SHP77 (cell line): ENCODE measurements around the gene DUOXA1.

Experiments
- DNase-seq, 2 experiments: peaks; one replicate each; lab custom pipeline; 2025; lab: John Stamatoyannopoulos, UW

The DUOXA1 gene, protein sequence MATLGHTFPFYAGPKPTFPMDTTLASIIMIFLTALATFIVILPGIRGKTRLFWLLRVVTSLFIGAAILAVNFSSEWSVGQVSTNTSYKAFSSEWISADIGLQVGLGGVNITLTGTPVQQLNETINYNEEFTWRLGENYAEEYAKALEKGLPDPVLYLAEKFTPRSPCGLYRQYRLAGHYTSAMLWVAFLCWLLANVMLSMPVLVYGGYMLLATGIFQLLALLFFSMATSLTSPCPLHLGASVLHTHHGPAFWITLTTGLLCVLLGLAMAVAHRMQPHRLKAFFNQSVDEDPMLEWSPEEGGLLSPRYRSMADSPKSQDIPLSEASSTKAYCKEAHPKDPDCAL

DNA sequence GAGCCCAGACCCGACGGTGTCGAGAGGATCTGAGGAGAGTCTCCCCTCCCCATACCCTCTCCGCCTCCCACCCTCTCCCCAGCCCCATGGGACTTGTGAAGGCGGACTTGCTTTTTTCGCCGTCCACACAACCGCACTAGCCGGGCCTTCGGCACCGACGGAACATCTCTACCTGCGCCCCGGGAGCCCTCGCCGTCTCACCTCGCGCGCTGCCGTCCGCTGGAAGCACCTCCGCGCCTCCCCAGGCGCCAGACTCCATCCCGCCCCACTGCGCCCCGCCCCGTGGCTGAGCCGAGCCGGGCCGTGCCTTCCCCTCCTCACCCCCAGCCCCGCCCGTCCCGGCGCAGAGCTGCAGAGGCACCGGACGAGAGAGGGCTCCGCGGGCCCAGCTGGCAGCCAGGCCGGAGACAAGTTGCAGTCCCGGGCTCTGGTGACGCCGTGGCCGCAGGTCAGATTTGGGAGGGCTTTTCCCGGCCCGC lies at the start of gene DUOXA1, which contains the start of gene DUOX1:
TSS of gene DUOXA1 (minus strand) at position 229 of the 479 bp plus-strand sequence. CDS start 6,865 bp downstream, outside the sequence.
TSS of gene DUOX1 (plus strand) at position 344 of the 479 bp plus-strand sequence. CDS start 1,973 bp downstream, outside the sequence.
- no peak for DNase-seq

DNA sequence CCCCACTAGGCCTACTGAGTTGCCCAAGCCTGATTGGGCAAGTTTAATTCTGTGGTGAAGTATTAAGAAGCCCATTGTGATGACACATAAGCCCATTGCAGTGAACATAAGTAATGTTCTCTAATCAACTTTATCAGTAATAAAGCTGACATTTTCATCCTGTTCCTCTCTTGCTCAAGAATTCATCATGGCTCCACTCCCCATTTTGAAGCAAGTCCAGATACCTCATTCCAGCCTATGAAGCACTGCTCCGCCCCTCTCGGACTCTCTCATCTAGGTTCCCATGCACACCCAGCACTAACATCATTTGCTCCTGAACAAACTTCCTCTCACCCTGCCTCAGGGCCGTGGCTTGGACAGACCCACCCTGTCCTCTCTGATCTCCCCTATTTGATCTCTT lies 47.6 kb upstream of the DUOXA1 start:
- DNase-seq, result no peak

DNA sequence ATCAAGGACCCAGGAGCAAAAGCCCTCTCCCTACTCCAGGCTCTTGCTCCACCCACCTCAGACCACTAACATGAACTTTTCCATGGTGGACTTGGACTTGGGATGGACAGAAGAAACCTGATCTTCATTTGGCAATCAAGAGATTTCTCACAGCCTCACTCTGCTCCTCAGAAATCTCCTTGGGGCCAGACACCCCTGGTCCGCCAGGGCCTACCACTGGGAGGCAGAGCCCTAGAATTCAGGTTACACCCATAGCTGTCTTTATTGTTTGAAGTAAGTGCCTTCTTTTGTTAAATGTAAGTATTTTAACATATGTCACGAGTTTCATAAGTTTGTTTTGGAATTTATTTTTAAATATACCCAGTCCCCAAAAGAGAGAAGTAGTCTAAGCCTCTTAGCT lies 44.9 kb upstream of the DUOXA1 start:
- DNase-seq, result no peak

DNA sequence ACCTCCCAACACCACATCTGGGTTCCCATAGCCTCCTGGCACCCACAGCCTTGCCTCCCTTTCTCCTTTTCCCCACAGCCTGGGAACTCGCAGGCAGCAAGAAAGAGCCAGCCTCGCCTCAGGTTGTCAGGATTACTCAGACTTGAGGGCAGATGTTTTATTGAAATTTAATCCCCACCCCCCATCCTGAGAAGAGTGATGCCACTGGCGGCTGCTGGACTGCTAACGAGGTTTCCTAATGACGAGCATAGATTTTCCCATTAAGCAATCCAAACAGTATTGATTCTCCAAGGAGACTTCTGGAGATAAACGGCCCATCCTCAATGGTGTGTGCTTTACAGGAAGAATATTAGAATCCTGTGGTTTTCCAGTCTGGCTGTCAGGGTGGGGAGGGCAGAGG lies 44.4 kb upstream of the DUOXA1 start:
- DNase-seq, result no peak

DNA sequence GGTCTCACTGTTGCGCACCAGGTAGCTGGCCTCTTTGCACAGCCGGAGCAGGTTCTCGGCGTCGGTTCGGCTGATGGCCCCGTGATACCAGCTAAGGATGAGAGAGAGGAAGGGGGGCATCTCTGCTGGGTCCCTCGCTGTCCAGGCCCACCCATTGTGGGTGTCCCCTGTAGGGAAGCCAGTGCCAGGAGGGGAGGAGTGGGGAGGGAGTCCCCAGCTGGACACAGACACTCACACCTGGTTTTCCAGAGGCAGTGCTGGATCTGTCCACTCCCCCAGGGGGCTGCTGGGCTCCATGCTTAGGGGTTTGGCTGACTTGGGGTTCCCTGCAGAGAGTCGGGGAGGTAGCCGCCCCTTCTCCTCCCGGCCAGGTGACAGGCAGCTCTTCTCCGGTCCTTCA lies 42.2 kb upstream of the DUOXA1 start:
- DNase-seq, result no peak

DNA sequence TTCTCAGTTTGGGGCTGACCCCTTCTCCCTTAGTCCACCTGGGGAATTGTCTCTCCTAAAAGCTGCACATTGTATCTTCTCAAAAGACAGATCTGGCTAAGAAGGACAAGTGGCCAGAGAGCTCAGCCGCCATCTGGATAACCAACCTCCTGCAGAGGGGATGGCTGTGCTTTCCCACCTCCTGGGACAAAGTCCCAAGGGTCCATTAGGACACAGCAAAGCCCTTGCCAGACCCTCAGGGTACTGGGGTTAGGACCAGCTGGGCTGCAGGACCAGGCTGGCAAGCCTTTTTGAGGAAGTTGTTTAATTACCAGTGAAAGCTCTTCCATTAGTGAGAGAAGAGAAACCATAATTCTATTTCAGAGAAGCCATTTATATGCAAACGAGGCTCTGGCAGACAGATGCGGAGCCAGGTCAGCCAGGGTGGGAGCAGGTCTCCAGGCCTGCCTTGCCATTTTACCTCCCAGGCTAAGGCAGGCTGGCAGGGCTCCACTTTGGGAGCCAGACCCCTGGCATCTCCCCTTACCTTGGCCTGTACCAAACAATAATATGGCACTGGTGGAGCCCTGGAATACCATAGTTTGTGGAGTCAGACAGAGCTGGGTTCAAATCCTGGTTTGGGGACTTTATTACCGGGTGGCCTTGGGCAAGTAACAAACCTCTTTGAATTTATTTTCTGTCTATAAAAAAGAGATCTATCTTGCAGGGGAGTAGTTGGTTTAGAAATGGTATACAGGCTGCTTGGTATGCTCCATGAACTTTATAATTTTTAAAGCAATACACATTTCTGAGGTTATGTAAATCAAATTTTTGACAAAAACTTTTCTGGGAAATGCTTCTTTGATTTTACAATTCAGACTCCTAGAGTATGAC lies 40.2 kb upstream of the DUOXA1 start:
- no peak for DNase-seq

DNA sequence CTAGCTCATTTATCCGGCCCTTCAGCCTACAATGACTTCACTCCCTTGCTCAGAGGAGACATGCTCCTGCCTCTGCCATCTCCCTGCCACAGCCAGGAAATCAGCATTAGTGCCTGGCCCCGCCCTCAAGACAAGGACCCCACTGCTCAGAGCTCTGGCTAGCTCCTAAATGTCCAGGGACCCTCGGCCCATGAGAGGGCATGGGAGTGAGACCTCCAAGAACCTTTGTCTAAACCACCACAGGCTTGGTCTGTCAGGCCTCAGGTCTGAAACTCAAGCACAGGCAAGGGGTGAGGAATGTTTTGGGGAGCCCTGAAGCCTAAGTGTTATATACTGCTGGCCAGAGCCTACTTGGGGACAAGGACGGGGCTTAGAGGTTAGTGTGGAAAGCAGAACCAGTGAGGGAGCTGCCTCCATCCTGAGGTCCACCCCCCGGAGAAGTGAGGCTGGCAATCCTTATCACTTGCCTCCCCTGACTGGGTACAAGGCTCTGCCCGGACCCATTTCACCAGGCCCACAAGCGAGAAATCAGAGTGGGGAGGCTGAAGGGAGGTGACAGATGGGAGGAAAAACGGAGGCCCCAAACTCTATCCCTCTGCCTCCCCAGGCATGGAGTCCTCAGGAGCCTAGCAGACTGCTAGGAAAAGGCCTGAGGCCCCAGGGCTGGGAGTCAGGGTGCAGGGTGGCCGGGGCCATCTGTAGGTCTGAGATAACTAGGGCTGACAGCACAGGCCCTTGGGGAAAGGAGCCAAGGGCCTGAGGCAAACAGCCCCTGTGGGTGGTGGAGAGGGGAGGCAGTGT lies 39.3 kb upstream of the DUOXA1 start:
- no peak for DNase-seq

DNA sequence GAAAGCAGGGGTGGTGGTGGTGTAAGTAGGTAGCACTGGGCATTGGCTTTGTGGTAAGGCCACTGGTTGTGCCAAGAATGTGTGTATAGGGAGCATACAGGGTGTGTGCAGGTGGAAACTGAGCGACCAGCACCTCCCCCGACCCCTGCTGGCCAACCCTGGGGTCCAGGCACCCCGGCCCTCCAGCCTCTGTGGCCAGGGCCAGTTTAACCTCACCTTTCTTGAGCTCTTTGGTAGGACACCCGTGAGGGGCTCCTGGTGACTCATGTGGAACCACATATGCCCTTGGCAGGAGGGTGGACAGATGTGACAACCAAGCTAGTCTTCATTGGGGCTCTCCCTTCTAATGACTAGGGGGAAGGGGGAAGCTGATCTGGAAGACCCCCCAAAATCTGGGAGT lies 38.6 kb upstream of the DUOXA1 start:
- no peak for DNase-seq

DNA sequence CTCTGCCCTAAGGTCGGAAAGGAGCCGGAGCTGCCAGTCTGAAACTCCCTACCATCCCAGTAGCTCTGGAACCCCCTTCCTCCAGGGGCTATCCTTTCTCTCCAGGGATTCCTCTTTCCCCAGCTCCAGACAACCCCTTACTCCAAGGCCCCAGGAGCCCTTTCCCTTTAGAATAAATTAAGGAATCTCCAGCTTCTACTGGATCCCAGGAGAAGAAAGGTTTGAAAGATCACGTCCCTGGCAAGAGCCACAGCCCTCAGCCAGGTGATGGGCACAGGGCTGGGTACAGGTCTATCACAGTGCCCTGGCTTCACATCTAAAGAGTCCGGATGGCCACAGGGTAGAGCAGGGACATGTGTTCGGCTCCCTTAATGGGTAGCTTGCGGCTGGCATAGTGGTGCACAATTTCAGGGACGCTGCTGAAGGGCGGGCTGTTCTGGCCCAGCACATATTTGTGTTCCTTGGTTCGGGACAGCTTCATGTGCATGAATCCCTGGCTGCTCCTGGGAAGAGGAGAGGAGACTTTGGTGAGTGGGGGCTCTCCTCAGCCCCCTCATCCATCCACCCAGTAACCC lies 38.0 kb upstream of the DUOXA1 start:
- DNase-seq, result no peak

DNA sequence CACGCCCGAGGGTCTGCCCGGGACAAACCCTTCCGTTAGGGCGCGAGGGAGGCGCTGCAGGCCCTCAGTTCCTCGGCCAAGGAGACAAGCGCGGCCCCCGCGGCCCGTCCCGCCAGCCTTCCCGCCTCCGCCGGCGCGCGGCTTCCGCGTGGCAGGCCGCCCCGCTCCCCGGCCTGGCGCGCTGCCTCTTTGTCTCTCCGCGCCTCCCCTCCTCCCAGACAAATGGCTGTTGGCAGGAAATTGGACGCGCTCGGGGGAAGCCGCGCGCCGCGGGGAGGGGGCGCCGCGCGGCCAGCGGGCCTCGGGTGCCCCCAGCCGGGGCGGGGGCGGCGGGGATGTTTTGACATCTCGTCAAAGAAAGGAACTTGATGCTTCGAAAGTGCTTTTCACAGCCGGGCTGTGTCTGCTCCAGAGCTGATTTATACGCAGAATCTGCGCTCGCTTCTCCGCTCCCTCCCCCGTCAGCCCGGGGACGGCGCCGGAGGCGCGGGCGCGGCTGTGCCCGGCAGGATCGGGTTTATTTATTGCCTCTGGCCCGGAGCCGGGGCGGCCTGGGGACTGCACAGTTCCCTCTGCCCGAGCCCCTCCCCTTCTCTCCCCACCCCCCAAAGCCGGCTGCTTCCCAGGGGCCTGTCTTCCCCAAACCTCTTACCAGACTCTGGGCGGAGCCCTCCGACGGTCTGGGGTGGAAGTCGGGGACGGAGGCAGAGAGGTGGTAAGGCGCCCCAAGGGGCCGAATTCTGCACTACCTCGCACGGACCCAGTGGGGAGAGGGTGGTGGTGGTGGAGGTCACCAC lies 37.4 kb upstream of the DUOXA1 start:
- DNase-seq, result peak; percentile 44 to 54

DNA sequence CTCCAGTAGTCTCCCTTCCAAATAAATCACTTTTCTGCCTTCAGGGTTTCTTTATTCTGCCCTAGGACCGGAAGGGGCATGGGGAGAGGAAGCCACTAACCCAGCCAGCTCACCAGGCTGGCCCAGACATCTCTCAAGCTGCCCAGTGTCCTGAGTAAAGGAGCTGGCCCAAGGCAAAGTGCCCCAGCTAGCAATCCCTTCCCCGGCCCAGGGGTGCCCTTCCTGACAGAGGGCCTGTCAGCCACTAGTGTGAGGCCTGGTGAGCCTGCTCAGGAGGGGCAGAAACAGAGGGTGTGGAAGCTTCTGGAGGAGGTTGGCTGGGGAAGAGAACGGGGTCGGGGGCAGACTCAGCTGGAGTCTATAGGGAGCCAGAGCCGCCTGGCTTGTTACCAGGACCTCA lies 35.9 kb upstream of the DUOXA1 start:
- no peak for DNase-seq

DNA sequence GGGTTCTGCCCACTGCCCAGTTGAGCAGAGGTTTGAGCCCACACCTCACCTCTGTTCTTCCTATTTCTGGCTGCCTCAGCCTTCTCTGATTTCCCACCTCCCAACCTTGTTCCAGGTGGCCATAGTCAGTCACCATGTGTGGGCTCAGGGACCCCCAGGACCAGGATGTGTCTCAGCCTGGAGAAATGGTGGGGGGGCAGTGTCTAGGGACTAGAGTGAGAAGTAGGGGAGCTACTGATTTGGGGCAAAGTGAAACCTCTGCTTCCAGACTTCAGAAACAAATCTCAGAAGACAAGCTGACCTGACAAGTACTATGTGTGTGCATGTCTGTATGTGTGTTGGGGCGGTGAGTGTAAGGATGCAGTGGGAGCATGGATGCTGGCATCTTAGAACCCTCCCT lies 35.2 kb upstream of the DUOXA1 start:
- no peak for DNase-seq

DNA sequence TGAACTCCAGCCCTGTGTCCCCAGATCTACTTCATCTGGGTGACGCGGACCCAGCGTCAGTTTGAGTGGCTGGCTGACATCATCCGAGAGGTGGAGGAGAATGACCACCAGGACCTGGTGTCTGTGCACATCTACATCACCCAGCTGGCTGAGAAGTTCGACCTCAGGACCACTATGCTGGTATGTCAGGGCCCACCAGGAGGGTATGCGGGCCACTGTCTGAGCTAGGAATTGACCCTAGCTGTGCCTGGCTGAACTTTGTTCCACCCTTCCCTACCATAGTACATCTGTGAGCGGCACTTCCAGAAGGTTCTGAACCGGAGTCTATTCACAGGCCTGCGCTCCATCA lies 33.8 kb upstream of the DUOXA1 start:
- no peak for DNase-seq

DNA sequence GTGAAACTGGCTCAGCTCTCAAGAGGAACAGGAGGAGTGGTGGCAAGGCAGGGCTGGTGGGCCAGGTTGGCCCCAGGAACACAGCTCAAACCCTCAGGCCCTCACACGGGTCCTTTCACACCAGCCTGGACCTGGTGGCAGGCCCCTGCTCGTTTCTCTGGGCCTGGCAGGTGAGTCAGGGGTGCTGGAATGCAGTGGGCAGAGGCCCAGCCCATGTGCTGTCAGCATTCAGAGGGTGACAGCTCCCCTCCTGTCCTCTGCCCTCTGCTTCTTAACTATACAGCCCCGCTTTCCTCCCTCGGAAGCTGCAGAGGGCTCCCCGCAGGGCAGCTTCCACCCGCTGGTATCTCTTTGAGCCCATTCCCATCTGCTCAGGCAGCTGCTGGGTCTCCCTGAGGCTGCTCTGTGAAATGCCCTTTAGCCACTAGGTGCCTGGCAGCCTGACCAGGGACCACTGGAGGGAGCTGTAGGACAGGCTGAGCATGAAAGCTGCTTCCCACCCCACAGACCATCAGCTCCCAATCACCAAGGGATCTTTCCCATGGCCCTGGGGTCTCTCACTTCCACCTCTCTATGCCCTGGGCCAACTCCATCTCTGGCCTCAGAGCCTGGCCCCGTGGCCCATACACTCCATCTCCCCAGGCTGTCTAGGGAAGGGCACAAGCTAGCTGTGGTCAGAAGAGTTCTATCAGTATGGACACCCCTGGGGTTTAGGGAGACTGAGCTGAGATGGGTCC lies 33.3 kb upstream of the DUOXA1 start:
- peak; percentile 78 to 80 for DNase-seq

DNA sequence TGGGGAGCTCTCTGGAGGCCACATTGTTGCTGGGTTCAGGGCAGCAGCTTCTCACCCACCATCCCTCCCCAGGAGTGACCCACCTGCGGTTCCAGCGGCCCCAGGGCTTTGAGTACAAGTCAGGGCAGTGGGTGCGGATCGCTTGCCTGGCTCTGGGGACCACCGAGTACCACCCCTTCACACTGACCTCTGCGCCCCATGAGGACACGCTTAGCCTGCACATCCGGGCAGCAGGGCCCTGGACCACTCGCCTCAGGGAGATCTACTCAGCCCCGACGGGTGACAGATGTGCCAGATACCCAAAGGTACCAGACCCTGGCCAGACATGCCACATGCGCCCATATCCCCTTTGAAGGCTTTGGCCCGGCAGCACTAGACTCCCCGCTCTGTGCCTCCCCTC lies 32.0 kb upstream of the DUOXA1 start:
- no peak for DNase-seq

DNA sequence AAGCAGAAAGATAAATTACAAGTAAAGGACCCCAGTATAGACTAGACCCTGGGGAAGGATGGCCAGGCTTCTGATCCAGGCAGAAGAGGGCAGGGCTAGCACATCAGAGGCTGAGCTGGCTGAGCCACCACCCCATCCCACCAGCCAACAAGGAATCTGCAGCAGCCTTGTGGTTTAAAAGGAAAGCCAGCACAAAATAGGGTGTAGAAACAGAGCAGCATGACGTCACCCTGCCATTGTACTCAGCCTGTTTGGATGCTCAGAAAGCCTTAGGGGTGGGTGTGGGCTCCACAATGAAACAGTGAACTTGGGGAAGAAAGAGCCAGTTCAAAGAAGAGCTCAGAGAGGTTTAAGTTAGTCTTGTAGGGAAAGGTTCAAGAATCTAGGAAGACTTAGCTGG lies 28.3 kb upstream of the DUOXA1 start:
- DNase-seq, result no peak

DNA sequence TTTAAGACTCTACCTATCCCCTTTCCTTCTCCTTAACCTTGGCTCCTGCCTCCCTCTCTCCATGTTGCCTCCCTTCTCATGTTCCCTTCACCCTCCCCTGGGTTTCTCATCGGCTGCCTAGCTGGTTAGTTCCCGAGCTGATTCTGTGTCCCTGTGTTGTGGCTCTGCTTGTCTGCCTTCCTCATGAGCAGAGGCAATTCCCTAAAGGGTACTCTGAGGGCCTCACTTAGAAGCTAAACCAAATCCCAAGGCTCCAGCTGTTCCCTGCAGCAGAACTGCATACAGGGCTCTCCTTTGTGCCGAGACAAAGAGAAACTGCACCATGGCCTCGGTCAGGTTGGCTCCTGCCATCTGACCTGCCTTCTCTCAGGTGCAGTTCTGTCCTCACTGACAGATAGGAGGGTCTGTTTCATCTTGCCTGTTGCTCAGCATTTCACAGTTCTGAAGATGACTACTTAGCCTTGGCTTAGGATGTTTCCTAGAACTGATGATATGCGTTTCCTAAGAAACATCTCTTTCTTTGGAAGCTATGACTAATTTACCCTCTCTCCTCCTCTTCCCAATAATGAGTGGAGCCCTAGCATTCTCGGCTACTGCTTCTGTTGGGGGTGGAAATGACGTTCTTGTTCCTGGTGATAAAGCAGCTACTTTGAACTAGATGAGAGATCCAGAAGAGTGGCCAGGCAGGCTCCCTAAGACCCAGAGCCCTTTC lies 27.2 kb upstream of the DUOXA1 start:
- no peak for DNase-seq

DNA sequence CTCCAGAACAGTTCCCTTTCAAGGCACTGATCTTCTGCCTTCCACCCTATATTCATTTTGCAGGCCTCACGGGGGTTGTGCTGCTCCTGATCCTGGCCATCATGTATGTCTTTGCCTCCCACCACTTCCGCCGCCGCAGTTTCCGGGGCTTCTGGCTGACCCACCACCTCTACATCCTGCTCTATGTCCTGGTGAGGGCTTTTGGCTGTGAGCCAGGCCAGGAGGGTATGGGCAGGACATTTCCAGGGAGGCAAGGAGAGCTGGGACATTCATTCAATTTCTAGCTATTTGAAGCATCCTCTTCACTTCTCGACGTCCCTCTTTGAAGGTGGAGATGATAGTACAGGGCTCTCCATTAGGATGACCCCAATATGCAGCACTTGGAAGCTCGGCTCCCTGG lies 26.1 kb upstream of the DUOXA1 start:
- no peak for DNase-seq

DNA sequence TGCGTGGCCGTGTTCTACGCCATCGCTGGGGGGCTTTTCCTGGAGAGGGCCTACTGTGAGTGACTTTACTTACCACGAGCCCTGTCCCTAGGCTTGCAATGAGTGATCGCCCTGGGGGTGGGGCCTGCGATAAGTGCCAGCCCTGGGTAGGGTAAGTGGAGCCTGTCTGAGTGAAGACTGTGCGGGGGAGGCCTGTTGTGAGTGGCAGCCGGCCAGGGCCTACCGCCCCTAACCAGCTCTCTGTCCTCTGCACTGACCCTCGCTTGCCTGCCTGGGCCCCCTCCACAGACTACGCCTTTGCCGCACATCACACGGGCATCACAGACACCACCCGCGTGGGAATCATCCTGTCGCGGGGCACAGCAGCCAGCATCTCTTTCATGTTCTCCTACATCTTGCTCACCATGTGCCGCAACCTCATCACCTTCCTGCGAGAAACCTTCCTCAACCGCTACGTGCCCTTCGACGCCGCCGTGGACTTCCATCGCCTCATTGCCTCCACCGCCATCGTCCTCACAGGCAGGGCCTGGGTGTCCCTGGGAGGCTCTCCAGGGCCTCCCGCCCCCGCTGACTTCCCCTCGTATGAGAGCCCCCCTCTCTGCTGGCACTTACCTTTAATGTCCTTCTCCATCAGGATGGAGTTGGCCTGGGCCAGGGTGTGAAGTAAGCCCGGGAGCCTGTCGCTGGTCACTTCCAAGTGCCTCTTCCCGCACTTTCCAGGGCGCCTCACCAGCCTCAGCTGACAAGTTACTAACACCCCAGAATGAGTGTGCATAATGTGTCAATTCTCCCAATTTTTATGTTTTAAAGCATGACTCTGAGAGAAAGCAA lies 22.5 kb upstream of the DUOXA1 start:
- DNase-seq, result no peak
